Measurements from ENCODE around the gene KCNJ15. TPM values are rescaled to one million over a fixed set of nuclear protein-coding genes. Genes with fewer than 3 reads are reported as not detected.

The KCNJ15 gene
- total RNA-seq, 1 experiment from 2014 or later: not detected

DNA sequence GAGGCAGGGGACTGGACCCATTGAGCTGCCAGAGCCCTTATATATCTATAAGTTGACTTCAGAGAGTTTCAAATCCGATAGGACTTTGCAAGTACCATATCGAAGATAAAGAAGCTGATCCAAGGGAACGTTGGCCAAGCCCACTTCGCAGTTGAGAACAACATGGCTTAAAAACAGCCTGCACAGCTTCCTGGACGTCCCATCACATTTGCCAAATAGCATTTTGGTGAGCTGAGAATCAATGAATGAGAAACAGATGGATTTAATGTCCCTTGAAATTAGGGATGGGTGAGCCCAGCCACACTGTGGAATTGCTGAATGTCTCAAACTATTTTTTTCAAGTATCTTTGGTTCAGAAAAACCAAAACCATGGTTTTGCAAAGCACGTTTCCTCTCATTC, 64.8 kb downstream of the KCNJ15 start:
- H3K79me2 ChIP-seq (ENCODE audit: insufficient read depth, low read length): no peaks in the 10 kb centered on the region
- POLR2A ChIA-PET: no interaction called here
- no peak overlapping the region for H3K9ac ChIP-seq (ENCODE audit: low read length)
- CTCF ChIA-PET: no interaction called here
- H3K27me3 ChIP-seq (ENCODE audit: insufficient read depth, low read length): no peaks in the 10 kb centered on the region
- H3K4me1 ChIP-seq (ENCODE audit: control insufficient read depth in 1 of 2, insufficient read depth in 2 of 2, low read length in 2 of 2): no peaks in the 10 kb centered on the region
- ATAC-seq (no peak), DNase-seq (ENCODE audit: low read depth, low spot score) (no peak)
- H3K36me3 ChIP-seq (ENCODE audit: control insufficient read depth in 1 of 2, insufficient read depth in 2 of 2, low read length in 2 of 2): no peaks in the 10 kb centered on the region
- no peaks in the 10 kb centered on the region for H4K20me1 ChIP-seq (ENCODE audit: insufficient read depth)
- peaks cover 0 to 2% of the 10 kb centered on the region in 2 experiments; a peak in 1 of 4 replicates for H3K9me3 ChIP-seq (ENCODE audit: control insufficient read depth in 1 of 2, insufficient read depth in 1 of 2, low read depth in 1 of 2, low read length in 2 of 2)
- intact Hi-C loops (cut with micrococcal nuclease): no loop called here
- H3K4me3 ChIP-seq (replicated peaks in 1 of 2; ENCODE audit: low read depth in 1 of 2, low read length in 2 of 2): no peak overlapping the region
- no peaks in the 10 kb centered on the region for H3K9me2 ChIP-seq (ENCODE audit: insufficient read depth)
- TF ChIP-seq ATF3 (IDR thresholded peaks at IDR 0.05) (no peak), ZFX (IDR thresholded peaks at IDR 0.05) (no peak), EZH2phosphoT487 (IDR thresholded peaks at IDR 0.05; ENCODE audit: borderline replicate concordance) (no peak), SIN3A (IDR thresholded peaks at IDR 0.05; ENCODE audit: low read depth) (no peak), ELF1 (IDR thresholded peaks at IDR 0.05; ENCODE audit: borderline replicate concordance, low read depth) (no peak), POLR2AphosphoS5 (IDR thresholded peaks at IDR 0.05; ENCODE audit: low read depth, low read length) (no peak), CTCF (IDR thresholded peaks at IDR 0.05 in 2 of 3, conservative IDR thresholded peaks at IDR 0.05 in 1 of 3; ENCODE audit: borderline replicate concordance in 1 of 3, insufficient read depth in 1 of 3, low read depth in 2 of 3, low read length in 2 of 3) (no peak), ZBTB33 (IDR thresholded peaks at IDR 0.05; ENCODE audit: extremely low read depth, insufficient replicate concordance, low read length) (no peak), RAD21 (IDR thresholded peaks at IDR 0.05; ENCODE audit: low read depth) (no peak), TCF7L2 (IDR thresholded peaks at IDR 0.05; ENCODE audit: borderline replicate concordance, extremely low read depth, insufficient read depth, insufficient read length) (no peak), EGR1 (IDR thresholded peaks at IDR 0.05; ENCODE audit: low read depth) (no peak), POLR2A (IDR thresholded peaks at IDR 0.05; ENCODE audit: borderline replicate concordance, extremely low read depth, insufficient read depth, insufficient read length) (no peak), EZH2 (IDR thresholded peaks at IDR 0.05) (no peak), REST (IDR thresholded peaks at IDR 0.05; ENCODE audit: low read depth) (no peak)
- TF ChIP-seq, protein P1, sequence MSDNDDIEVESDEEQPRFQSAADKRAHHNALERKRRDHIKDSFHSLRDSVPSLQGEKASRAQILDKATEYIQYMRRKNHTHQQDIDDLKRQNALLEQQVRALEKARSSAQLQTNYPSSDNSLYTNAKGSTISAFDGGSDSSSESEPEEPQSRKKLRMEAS (IDR thresholded peaks at IDR 0.05): no peak
- no peak overlapping the region for H3K4me2 ChIP-seq (ENCODE audit: low read length)
- no peak overlapping the region for H2AFZ ChIP-seq (ENCODE audit: low read depth, low read length, poor library complexity, severe bottlenecking)
- BruUV-seq (replicated peaks): no TSS peak
- RAD21 ChIA-PET (ENCODE audit: low non-redundant PET in 1 of 2, low total read pairs in 2 of 2, uncharacterized antibody in 2 of 2, unreplicated experiment in 2 of 2): no interaction called here
- no peak overlapping the region for H3K27ac ChIP-seq (ENCODE audit: low read depth, low read length)

Measured in HCT116 (cell line).